Uterus (tissue), 4 donors: ENCODE measurements around the gene SRRM5. TPM values are rescaled to one million over a fixed set of nuclear protein-coding genes. Genes with fewer than 3 reads are reported as not detected.

Source experiments
- DNase-seq, 2 donors: peaks; one replicate each; pipeline ENCODE4 v3.0.0-alpha.2; 2019 to 2020
- H3K27ac ChIP-seq, 2 donors: fragments of 200-600 bp; sonication (generic); 1 replicate in 1 of 2; 2 replicates in 1 of 2; pipeline ENCODE4 v1.5.1; 2016 to 2018
- H3K27me3 ChIP-seq, 2 donors: fragments of 200-600 bp; sonication (generic); one replicate each; pipeline ENCODE4 v1.5.1; 2018 to 2019; ENCODE audit warnings: control low read depth in 1 of 2
- H3K36me3 ChIP-seq, 2 donors: fragments of 200-600 bp; sonication (generic); one replicate each; pipeline ENCODE4 v1.5.1; 2019; ENCODE audit warnings: control low read depth in 1 of 2
- H3K4me1 ChIP-seq, 2 donors: fragments of 200-600 bp; sonication (generic); one replicate each; pipeline ENCODE4 v1.5.1; 2018 to 2019; ENCODE audit warnings: control low read depth in 1 of 2
- H3K4me3 ChIP-seq, 2 donors: fragments of 200-600 bp; sonication (generic); 1 replicate in 1 of 2; 2 replicates in 1 of 2; pipeline ENCODE4 v1.5.1; 2018 to 2019; ENCODE audit warnings: mild to moderate bottlenecking in 1 of 2
- H3K9me3 ChIP-seq, 2 donors: fragments of 200-600 bp; sonication (generic); one replicate each; pipeline ENCODE4 v1.5.1; 2019; ENCODE audit warnings: control low read depth in 1 of 2
- CTCF ChIP-seq, 4 experiments: fragments of 200-600 bp in 2 of 4; fragments of 450-650 bp in 2 of 4; sonication (generic) in 2 of 4; IDR thresholded peaks; one replicate each; pipeline ENCODE4 v1.5.1; 2016 to 2019; ENCODE audit warnings: antibody characterized with exemption in 4 of 4, mild to moderate bottlenecking in 2 of 4, moderate library complexity in 1 of 4
- POLR2A ChIP-seq, 2 donors: fragments of 450-650 bp; IDR thresholded peaks; one replicate each; pipeline ENCODE4 v1.6.1; 2016; ENCODE audit warnings: antibody characterized with exemption in 2 of 2, mild to moderate bottlenecking in 1 of 2, moderate library complexity in 1 of 2
- intact Hi-C: fragments of 100-400 bp; cut with DNase I; formaldehyde crosslinking; loops from one replicate; pipeline ENCODE4 v1.15.1; 2023; ENCODE audit warnings: low total_unique reads
- total RNA-seq, 4 donors: library from RNA; depleted of rRNA in 3 of 4; stranded (reverse); fragments of >200 nt in 3 of 4; gene quantifications; one replicate each; pipeline versions ENCODE4 v1.1.0 to v1.2.4, GENCODE V29; 2014 to 2023
- donor health status: DM: yes; HTN: yes; CAD: no.

SRRM5 gene
- under 1 TPM in 1 of 4 donors, not detected in 3; 0.58 TPM for total RNA-seq

DNA sequence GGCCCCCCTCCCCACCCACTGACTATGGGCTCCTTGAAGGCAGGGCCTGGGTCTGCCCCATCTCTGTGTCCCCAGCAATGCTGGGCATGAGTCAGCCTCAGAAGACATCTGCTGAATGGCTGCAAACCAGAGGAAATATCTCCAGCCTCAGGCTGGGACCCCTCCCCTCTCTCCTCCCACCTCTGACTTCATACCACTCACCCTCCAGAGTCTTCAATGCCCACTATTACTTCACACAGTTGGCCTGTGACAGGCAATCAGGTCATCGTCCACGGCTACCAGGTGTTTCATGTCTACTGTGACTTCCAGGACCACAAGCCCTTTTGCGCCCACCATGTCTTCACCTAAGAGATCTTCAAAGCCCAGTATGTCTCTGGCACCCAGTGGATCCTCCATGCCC, at the start of gene SRRM5:
SRRM5 (plus strand) TSS at position 301 of the 400 bp plus-strand sequence; CDS start at position 335, 34 bp downstream.
- Histone ChIP-seq H3K4me1 (no peaks in the 10 kb centered on the region), H3K27me3 (no peaks in the 10 kb centered on the region), H3K9me3 (no peaks in the 10 kb centered on the region), H3K36me3 (no peaks in the 10 kb centered on the region), H3K27ac (no peak within 1 kb of the TSS), H3K4me3 (no peak within 1 kb of the TSS)
- DNase-seq, result no peak
- intact Hi-C loops, result no loop called here
- TF ChIP-seq CTCF (IDR thresholded peaks at IDR 0.05) (no peak), POLR2A (IDR thresholded peaks at IDR 0.05) (no peak)

DNA sequence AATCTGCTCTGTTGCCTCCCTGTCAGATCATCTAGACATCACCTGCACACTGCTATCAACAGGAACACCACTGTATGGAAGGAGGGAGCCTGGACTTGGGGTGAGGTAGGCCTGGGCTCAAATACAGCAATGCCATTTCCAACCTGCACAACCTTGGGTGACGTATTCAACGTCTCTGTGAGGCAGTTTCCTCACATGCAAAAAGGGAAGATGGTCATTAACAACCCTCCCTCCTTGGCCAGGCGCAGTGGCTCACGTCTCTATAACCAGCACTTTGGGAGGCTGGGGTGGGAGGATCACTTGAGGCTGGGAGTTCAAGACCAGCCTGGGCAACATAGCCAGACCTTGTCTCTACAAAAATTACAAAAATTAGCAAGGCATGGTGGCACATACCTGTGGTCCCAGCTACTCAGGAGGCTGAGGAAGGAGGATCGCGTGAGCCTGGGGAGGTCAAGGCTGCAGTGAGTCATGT, 49.6 kb upstream of the SRRM5 start:
- no peaks in the 10 kb centered on the region for H3K36me3 ChIP-seq
- no peak overlapping the region for H3K27ac ChIP-seq
- H3K4me1 ChIP-seq, result peaks cover 0 to 7% of the 10 kb centered on the region in 2 donors
- H3K9me3 ChIP-seq, result no peaks in the 10 kb centered on the region
- no peak for DNase-seq
- TF ChIP-seq CTCF (IDR thresholded peaks at IDR 0.05) (no peak), POLR2A (IDR thresholded peaks at IDR 0.05) (no peak)
- no peak overlapping the region for H3K4me3 ChIP-seq
- intact Hi-C loops, result no loop called here
- H3K27me3 ChIP-seq, result no peaks in the 10 kb centered on the region

GRCh38 chr19:43562698-43563241, 49.1 kb upstream of the SRRM5 start:
- DNase-seq, result peak; percentile 36 to 49
- no peaks in the 10 kb centered on the region for H3K27me3 ChIP-seq
- no peak overlapping the region for H3K4me3 ChIP-seq
- no peak overlapping the region for H3K27ac ChIP-seq
- peaks cover 0 to 7% of the 10 kb centered on the region in 2 donors for H3K4me1 ChIP-seq
- intact Hi-C loops, result no loop called here
- H3K36me3 ChIP-seq, result no peaks in the 10 kb centered on the region
- no peak for TF ChIP-seq CTCF (IDR thresholded peaks at IDR 0.05)
- TF ChIP-seq POLR2A (IDR thresholded peaks at IDR 0.05), result no peak
- H3K9me3 ChIP-seq, result no peaks in the 10 kb centered on the region

DNA sequence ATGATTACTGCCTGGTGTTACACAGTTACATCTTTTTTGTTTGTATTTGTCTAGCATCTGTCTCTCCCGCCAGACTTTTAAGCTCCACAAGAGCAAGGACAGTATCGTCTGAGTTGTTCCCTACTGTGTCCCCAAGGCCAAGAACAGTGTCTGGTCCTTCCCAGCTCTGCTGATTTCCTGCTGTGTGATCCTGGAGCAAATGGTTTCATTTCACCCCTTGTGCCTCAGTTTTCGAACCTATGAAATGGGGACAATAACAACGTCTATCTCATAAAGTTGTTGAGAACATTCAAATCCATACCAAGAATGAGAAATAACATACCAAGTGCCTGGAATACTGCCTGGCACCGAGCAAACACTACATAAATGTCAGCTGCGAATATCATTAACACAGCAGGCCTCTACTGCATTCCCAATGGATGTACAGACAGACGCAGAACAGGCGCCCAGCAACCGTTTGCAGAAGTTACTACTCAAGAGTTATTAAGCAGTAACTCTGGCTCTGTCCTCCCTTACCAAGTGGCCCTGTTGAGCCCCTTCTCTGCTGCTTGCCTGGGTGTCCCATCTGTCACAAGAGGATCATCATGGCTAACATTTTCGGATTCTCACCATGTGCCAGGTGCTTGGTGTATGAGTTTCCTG, 48.0 kb upstream of the SRRM5 start:
- intact Hi-C loops, result no loop called here

More for the DNA sequence above, 48.0 kb upstream of the SRRM5 start:
- Histone ChIP-seq H3K4me1 (peaks cover 0 to 7% of the 10 kb centered on the region in 2 donors), H3K27me3 (no peaks in the 10 kb centered on the region), H3K4me3 (no peak overlapping the region), H3K36me3 (no peaks in the 10 kb centered on the region), H3K9me3 (no peaks in the 10 kb centered on the region), H3K27ac (no peak overlapping the region)
- DNase-seq, result no peak
- TF ChIP-seq CTCF (IDR thresholded peaks at IDR 0.05) (no peak), POLR2A (IDR thresholded peaks at IDR 0.05) (no peak)
